Hepatocyte (in vitro differentiated cells): ENCODE data around the gene FIS1.

Source experiments
- EZH2phosphoT487 ChIP-seq: fragments of 200-600 bp; sonication (generic); IDR thresholded peaks from one replicate; pipeline ENCODE4 v1.6.1; 2018; ENCODE audit warnings: antibody characterized with exemption, mild to moderate bottlenecking, low read depth, moderate library complexity; ENCODE audit not compliant: unreplicated experiment, severe bottlenecking
- TF ChIP-seq, protein P1 (sequence below): fragments of 200-600 bp; sonication (generic); IDR thresholded peaks from 2 replicates; pipeline ENCODE4 v1.5.1; 2016; ENCODE audit warnings: antibody characterized with exemption, mild to moderate bottlenecking; ENCODE audit not compliant: poor library complexity

DNA sequence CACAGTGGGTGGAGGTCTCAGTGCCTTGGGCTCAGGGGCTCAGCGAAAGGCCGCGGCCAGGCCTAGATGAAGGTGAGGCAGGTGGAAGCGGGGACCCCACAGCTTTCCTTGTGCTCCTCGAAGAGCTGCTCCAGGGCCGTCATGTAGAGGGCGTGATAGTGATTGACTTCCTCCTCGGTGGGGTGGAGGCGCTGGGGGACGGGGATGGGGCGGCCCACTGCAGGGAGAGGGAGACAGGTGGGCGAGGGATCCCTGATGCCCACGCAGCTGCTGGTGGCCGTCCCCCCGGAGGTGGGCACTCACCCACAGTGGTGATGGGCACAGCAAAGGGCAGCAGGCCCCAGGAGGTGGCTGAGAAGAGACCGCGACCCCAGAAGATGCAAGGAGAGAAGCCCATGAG, 49.0 kb downstream of the FIS1 start:
- TF ChIP-seq, protein P1, sequence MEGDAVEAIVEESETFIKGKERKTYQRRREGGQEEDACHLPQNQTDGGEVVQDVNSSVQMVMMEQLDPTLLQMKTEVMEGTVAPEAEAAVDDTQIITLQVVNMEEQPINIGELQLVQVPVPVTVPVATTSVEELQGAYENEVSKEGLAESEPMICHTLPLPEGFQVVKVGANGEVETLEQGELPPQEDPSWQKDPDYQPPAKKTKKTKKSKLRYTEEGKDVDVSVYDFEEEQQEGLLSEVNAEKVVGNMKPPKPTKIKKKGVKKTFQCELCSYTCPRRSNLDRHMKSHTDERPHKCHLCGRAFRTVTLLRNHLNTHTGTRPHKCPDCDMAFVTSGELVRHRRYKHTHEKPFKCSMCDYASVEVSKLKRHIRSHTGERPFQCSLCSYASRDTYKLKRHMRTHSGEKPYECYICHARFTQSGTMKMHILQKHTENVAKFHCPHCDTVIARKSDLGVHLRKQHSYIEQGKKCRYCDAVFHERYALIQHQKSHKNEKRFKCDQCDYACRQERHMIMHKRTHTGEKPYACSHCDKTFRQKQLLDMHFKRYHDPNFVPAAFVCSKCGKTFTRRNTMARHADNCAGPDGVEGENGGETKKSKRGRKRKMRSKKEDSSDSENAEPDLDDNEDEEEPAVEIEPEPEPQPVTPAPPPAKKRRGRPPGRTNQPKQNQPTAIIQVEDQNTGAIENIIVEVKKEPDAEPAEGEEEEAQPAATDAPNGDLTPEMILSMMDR: no peak
- no peak for TF ChIP-seq EZH2phosphoT487
